Measurements from ENCODE around the gene FBXL19. TPM values are rescaled to one million over a fixed set of nuclear protein-coding genes. Genes with fewer than 3 reads are reported as not detected.

FBXL19 gene
- total RNA-seq, 1 donor from 2014 or later, result 76.8 TPM

- Mint-ChIP-seq H3K9me3 (ENCODE audit: unreplicated experiment) (peaks cover 19% of the 10 kb centered on the region), H3K4me3 (ENCODE audit: unreplicated experiment) (no peak overlapping the region), H3K27ac (ENCODE audit: unreplicated experiment) (no peak overlapping the region), H3K4me1 (ENCODE audit: low read depth, unreplicated experiment) (peaks cover 6% of the 10 kb centered on the region), H3K36me3 (ENCODE audit: unreplicated experiment) (peaks cover 11% of the 10 kb centered on the region), H3K27me3 (ENCODE audit: unreplicated experiment) (peaks cover 6% of the 10 kb centered on the region)
- TF ChIP-seq, protein P1, sequence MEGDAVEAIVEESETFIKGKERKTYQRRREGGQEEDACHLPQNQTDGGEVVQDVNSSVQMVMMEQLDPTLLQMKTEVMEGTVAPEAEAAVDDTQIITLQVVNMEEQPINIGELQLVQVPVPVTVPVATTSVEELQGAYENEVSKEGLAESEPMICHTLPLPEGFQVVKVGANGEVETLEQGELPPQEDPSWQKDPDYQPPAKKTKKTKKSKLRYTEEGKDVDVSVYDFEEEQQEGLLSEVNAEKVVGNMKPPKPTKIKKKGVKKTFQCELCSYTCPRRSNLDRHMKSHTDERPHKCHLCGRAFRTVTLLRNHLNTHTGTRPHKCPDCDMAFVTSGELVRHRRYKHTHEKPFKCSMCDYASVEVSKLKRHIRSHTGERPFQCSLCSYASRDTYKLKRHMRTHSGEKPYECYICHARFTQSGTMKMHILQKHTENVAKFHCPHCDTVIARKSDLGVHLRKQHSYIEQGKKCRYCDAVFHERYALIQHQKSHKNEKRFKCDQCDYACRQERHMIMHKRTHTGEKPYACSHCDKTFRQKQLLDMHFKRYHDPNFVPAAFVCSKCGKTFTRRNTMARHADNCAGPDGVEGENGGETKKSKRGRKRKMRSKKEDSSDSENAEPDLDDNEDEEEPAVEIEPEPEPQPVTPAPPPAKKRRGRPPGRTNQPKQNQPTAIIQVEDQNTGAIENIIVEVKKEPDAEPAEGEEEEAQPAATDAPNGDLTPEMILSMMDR (IDR thresholded peaks at IDR 0.05; ENCODE audit: partially characterized antibody, unreplicated experiment), result no peak
- DNase-seq, result no peak
These were observed 38.0 kb downstream of the FBXL19 start for GRCh38 chr16:30961384-30961783.

GRCh38 chr16:30963925-30964511 lies 40.6 kb downstream of the FBXL19 start:
- Mint-ChIP-seq H3K4me3 (ENCODE audit: unreplicated experiment) (no peak overlapping the region), H3K27me3 (ENCODE audit: unreplicated experiment) (peaks cover 6% of the 10 kb centered on the region), H3K27ac (ENCODE audit: unreplicated experiment) (no peak overlapping the region), H3K4me1 (ENCODE audit: low read depth, unreplicated experiment) (peaks cover 6% of the 10 kb centered on the region), H3K9me3 (ENCODE audit: unreplicated experiment) (peaks cover 16% of the 10 kb centered on the region), H3K36me3 (ENCODE audit: unreplicated experiment) (peaks cover 11% of the 10 kb centered on the region)
- DNase-seq, result no peak
- TF ChIP-seq, protein P1 (IDR thresholded peaks at IDR 0.05; ENCODE audit: partially characterized antibody, unreplicated experiment), result no peak

DNA sequence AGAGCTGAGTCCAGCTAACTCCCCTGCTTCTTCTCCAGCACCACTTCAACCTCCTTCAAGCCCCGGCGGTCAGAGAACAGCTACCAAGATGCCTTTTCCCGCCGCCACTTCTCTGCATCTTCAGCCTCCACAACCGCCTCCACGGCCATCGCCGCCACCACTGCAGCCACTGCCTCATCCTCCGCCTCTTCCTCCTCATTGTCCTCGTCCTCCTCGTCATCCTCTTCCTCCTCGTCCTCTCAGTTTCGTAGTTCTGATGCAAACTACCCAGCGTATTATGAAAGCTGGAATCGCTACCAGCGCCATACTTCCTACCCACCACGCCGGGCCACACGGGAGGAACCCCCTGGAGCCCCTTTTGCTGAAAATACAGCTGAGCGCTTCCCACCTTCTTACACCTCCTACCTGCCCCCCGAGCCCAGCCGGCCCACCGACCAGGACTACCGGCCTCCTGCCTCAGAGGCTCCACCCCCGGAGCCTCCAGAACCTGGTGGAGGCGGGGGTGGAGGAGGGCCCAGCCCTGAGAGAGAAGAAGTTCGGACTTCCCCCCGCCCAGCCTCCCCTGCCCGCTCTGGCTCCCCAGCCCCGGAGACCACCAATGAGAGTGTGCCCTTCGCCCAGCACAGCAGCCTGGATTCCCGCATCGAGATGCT lies 41.3 kb downstream of the FBXL19 start:
- Mint-ChIP-seq H3K4me1 (ENCODE audit: low read depth, unreplicated experiment) (peaks cover 4% of the 10 kb centered on the region), H3K9me3 (ENCODE audit: unreplicated experiment) (peaks cover 11% of the 10 kb centered on the region), H3K4me3 (ENCODE audit: unreplicated experiment) (no peak overlapping the region), H3K27ac (ENCODE audit: unreplicated experiment) (no peak overlapping the region), H3K27me3 (ENCODE audit: unreplicated experiment) (peaks cover 6% of the 10 kb centered on the region), H3K36me3 (ENCODE audit: unreplicated experiment) (peaks cover 6% of the 10 kb centered on the region)
- TF ChIP-seq, protein P1 (IDR thresholded peaks at IDR 0.05; ENCODE audit: partially characterized antibody, unreplicated experiment), result no peak
- no peak for DNase-seq

- H3K4me1 Mint-ChIP-seq (ENCODE audit: low read depth, unreplicated experiment), result no peaks in the 10 kb centered on the region
- H3K27ac Mint-ChIP-seq (ENCODE audit: unreplicated experiment), result no peak overlapping the region
- no peak for DNase-seq
- peaks cover 4% of the 10 kb centered on the region for H3K27me3 Mint-ChIP-seq (ENCODE audit: unreplicated experiment)
- H3K9me3 Mint-ChIP-seq (ENCODE audit: unreplicated experiment), result peaks cover 7% of the 10 kb centered on the region
- H3K36me3 Mint-ChIP-seq (ENCODE audit: unreplicated experiment), result peaks cover under 1% of the 10 kb centered on the region
- H3K4me3 Mint-ChIP-seq (ENCODE audit: unreplicated experiment), result no peak overlapping the region
- TF ChIP-seq, protein P1 (IDR thresholded peaks at IDR 0.05; ENCODE audit: partially characterized antibody, unreplicated experiment), result no peak
These were observed 42.1 kb downstream of the FBXL19 start for GRCh38 chr16:30965436-30965835.

- TF ChIP-seq, protein P1 (IDR thresholded peaks at IDR 0.05; ENCODE audit: partially characterized antibody, unreplicated experiment), result no peak
- Mint-ChIP-seq H3K36me3 (ENCODE audit: unreplicated experiment) (peaks cover 8% of the 10 kb centered on the region), H3K27me3 (ENCODE audit: unreplicated experiment) (peaks cover 4% of the 10 kb centered on the region), H3K4me1 (ENCODE audit: low read depth, unreplicated experiment) (no peaks in the 10 kb centered on the region), H3K4me3 (ENCODE audit: unreplicated experiment) (no peak overlapping the region), H3K27ac (ENCODE audit: unreplicated experiment) (no peak overlapping the region), H3K9me3 (ENCODE audit: unreplicated experiment) (peaks cover 7% of the 10 kb centered on the region)
- no peak for DNase-seq
These were observed 42.8 kb downstream of the FBXL19 start for GRCh38 chr16:30966033-30966619.
